ENCODE measurements around the gene HLCS.

The HLCS gene

DNA sequence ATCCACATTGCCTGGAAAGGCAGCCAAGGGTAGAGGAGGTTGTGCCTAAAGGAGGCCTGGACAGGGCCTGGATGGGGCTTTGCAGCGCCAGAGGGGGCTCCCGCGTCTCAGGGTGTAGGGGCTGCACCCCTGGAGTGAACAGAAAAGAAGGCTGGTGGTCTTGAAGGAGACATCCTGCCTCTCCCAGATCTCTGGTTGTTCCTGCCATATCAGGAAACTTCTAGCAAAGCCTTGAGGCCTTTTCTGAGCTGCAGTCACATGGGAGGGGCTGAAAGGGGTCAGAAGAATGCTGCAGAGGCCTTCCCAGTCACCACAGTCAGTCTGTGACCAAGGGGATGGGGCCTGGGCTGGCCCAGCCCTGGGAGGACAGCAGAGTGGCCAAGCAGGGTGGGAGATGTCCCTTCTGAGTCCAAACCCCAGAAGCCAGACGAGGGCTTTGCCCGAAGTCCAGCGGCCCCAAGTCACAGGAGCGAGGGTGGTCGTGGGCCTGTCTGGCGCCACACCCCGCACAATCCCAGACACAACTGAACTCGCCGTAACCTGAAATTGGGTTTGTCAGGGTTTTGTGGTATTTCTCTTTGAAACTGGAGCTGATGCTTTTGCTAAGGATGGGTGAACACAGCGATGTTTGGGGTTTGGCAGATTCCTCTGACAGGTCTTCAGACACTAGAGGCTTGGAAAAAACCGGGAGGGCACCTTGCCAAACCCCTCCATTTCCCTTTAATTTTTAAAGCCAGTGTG is 237.9 kb downstream of the HLCS start:
- DNase-seq (ENCODE audit: low read depth in 4 of 4, low spot score in 1 of 4) = no peak

DNA sequence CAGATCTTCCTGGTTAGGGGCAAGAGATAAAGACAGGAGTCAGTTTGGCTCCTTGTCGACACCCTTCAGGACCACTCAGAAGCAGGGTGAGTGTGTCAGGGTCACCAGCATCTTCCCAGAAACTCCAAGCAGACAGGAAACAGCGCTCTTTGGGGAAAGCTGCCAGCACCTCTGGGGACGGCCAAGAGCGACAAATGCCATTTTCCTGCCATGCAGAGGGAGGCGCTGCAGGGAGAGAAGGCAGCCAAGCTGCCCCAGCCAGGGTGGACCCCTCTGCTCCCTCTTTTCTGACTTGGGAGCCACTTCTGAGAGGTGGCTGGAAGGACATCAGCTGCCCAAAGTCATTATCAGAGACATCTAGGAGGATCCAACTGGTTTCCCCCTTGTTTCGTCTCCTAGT is 238.6 kb downstream of the HLCS start:
- no peak for DNase-seq (ENCODE audit: low read depth in 4 of 4, low spot score in 1 of 4)

DNA sequence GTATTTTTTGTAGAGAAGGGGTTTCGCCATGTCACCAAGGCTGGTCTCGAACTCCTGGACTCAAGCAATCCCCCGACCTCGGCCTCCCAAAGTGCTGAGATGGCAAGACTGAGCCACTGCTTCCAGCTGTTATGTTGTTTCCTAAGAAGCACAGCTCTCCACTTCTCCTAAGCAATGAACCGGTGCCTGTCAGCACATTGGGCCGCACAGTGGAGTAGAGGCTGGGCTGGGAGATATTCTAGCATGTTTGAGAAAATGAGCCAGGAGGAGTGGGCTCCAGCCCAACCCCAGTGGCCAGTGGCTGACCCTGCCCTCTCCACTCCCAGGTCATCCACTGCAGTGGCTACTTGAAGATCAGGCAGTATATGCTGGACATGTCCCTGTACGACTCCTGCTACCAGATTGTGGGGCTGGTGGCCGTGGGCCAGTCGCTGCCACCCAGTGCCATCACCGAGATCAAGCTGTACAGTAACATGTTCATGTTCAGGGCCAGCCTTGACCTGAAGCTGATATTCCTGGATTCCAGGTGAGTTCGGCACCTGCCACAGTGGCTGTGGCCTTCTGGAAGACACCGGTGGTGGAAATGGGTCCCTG is 240.6 kb downstream of the HLCS start:
- DNase-seq (ENCODE audit: low read depth in 4 of 4, low spot score in 1 of 4) = no peak

DNA sequence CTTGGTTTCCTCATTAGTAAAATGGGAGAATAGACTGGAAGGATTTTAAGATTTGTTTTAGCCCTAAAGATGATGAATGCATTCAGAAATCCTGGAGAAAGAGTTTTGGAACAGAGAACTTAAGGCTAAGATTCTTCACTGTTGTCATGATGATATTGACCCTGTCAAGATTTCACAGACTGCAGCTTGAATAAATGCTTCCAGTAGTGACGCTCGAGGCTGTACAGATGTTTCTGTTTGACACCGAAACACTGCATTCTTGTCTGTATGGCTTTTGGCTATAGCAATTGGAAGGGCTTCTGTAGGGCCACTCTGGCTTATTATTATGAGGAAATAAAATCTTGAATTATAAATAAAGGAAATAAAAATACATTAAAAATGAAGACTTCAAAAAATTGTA is 241.8 kb downstream of the HLCS start:
- no peak for DNase-seq (ENCODE audit: low read depth in 4 of 4, low spot score in 1 of 4)

DNA sequence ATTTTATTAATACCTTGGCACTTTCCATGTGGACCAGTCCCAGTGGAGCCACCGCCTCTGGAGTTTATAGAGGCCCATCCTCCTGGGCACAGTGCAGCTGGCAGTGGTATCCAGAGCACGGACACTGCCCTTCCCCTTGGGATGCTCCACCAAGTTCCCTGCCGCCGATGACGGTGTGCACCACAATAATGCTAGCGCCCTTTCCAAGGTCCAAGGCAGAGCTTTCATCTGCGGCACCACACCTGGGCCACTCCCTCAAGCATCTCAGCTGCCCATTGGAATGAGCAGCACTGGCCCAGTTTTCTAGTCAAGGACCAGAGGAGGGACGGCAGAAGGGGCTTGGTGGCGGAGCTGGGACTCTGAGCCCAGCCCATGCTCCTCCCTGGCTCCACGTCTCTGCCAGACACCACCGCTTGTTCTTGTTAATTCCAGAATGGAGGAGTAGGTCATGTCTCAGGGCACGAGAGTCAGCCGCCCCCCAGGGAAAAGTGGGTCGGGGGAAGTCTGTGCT is 243.0 kb downstream of the HLCS start:
- DNase-seq (ENCODE audit: low read depth in 4 of 4, low spot score in 1 of 4) = no peak

- no peak for DNase-seq (ENCODE audit: low read depth in 4 of 4, low spot score in 1 of 4)
These were observed 243.8 kb downstream of the HLCS start for GRCh38 chr21:36722370-36723368.

DNA sequence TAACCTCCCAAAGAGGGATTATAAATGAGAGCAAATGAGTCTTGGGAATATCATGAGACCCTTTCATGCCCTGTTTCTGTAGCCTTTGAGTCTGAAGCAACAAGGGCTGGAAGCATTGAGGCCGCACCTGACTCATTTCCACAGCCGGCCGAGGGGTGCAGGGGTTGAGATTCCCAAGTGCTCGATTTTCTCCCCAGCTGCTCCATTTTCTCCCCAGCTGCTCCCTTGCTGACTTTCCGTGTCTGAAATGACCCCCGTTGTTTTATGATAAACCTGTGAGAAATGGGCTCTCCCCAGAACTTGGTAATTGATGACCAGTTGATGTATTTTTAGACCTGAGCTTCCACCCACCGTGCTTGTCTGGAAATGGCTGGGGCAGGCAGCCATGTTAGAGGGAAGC is 244.7 kb downstream of the HLCS start:
- no peak for DNase-seq (ENCODE audit: low read depth in 4 of 4, low spot score in 1 of 4)

DNA sequence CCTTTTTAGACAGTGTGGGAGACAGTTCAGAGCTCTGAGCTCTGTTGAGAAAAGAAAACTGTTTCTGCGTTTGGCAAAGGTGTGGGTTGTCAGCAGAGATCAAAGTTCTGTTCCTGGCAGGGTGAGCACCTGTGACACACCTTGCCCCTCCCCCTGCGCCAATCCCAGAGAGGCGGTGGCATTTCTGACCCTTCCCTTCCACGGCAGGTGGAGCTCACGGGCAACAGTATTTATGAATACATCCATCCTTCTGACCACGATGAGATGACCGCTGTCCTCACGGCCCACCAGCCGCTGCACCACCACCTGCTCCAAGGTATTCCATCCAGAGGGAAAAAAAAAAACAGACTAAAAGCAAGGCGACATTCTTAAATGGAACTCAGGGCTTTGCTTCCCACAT is 246.9 kb downstream of the HLCS start:
- DNase-seq (ENCODE audit: low read depth in 4 of 4, low spot score in 1 of 4) = no peak

GRCh38 chr21:36718951-36719501 is 247.4 kb downstream of the HLCS start:
- DNase-seq (ENCODE audit: low read depth in 4 of 4, low spot score in 1 of 4) = no peak

GRCh38 chr21:36717976-36718375 is 248.5 kb downstream of the HLCS start:
- no peak for DNase-seq (ENCODE audit: low read depth in 4 of 4, low spot score in 1 of 4)

DNA sequence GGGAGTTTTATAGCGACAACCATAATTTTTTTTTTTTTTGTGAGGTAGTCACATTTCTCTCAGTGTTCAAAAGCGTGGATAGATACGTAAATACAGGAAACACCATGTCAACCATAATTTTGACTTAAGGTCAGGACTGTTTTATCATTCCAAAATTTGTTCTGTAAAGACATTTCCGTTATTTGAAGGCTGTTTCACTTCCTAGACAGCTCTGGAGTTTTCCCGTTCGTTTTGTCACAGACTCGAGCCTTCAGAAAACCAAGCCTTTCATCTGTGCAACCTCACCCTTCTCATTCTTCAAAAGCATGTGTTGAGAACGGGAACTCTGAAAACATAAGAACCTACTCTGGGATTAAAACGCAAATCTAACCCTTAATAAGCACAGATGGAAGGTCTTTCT is 249.6 kb downstream of the HLCS start:
- no peak for DNase-seq (ENCODE audit: low read depth in 4 of 4, low spot score in 1 of 4)

DNA sequence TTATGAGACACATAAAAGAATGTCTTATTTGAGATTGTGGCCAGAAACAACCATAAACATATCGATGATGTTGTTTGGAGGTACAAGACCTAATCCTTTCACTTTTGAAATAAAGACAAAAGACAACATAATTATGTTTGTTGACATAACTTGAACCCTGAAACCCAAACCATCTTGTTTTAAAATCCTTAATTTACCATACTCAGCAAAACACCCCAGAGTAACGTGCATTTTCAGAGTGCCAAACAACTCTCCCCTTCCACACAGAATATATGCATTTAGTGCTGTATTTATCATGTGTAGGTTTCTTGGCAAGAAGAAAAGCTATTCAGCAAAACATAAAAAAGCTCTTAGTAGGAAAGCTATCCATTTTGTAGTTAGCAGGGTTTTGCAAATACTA is 250.1 kb downstream of the HLCS start:
- no peak for DNase-seq (ENCODE audit: low read depth in 4 of 4, low spot score in 1 of 4)

- no peak for DNase-seq (ENCODE audit: low read depth in 4 of 4, low spot score in 1 of 4)
These were observed 252.7 kb downstream of the HLCS start for GRCh38 chr21:36713746-36714145.

DNA sequence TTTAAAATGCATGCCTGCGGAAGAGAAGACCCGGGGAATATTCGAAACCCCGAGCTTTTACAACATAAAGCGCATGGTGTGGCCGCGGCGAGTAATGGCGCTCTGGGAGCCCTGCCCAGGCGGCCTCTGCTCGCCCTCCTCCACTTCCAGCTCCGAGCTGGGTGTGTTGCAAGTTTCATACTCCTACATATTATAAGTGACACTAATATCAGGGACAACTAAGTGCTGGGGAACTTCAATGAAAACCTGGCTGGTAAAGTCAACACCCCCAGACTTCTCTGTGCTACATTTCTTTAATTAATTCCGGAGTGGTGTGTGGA is 255.8 kb downstream of the HLCS start:
- DNase-seq (ENCODE audit: low read depth in 4 of 4, low spot score in 1 of 4) = no peak

GRCh38 chr21:36709868-36710728 is 256.4 kb downstream of the HLCS start:
- DNase-seq (ENCODE audit: low read depth in 4 of 4, low spot score in 1 of 4) = no peak

- no peak for DNase-seq (ENCODE audit: low read depth in 4 of 4, low spot score in 1 of 4)
These were observed 257.2 kb downstream of the HLCS start for GRCh38 chr21:36709030-36709867.

- DNase-seq (ENCODE audit: low read depth in 4 of 4, low spot score in 1 of 4) = no peak
These were observed 258.0 kb downstream of the HLCS start for GRCh38 chr21:36708286-36709029.

DNA sequence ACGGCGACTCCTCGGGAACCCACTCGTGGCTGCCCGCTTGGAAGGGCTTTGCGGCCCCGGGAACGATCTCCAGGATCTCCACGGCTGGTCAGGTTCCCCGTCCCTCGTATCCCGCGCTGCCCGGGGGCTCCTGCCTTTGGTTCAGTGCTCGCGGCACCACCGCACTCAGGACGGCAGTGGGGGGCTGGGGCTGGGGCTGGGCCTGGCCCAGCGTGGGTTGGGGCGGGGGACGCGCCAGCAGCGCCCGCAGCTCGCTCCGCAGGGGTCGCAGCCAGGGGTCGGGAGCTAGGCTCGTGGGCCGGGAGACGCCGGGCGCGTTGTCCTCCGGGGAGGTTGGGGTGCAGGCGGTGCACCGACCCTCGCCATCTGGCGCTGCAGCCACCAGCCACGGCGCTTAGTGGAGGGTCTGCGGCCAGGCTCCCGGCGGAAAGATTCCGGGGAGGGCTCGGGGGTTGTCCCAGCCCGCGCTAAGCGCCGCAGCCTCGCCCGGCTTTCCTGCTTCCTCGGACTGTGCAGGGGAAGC is 258.6 kb downstream of the HLCS start:
- no peak for DNase-seq (ENCODE audit: low read depth in 4 of 4, low spot score in 1 of 4)
